Measurements from ENCODE around the gene BCL6B. TPM values are rescaled to one million over a fixed set of nuclear protein-coding genes. Genes with fewer than 3 reads are reported as not detected.
A peak's percentile ranks its signal among the peaks of the same experiment; 100 is the strongest.

The BCL6B gene
- total and polyA plus RNA-seq, 10 of the 15 experiments (the other 5 are each of a cell fraction or from before 2014, with no cell fraction given), result 0.06 to 0.85 (median 0.11) TPM; not detected in 1

- H2AFZ ChIP-seq (ENCODE audit: control insufficient read depth, low read depth, low read length), result no peak overlapping the region
- no peak overlapping the region for H3K9ac ChIP-seq (ENCODE audit: control insufficient read depth, insufficient read depth, low read length)
- DNase-seq (ENCODE audit: low read depth, low spot score) (no peak), FAIRE-seq (no peak), ATAC-seq (peak; percentile 49; the same call in 2 of the 3 replicates)
- H4K20me1 ChIP-seq (ENCODE audit: control insufficient read depth, insufficient read depth), result no peaks in the 10 kb centered on the region
- H3K27me3 ChIP-seq (replicated peaks in 1 of 2; ENCODE audit: control insufficient read depth in 2 of 2, insufficient read depth in 2 of 2, low read length in 1 of 2), result no peaks in the 10 kb centered on the region
- intact Hi-C loops (cut with micrococcal nuclease; ENCODE audit: unreplicated experiment) (no loop called here), in situ Hi-C loops (cut with MboI) (loop anchor here (10.0 kb wide), 1 partner anchor 157 kb away; no protein-coding TSS in a partner anchor)
- CTCF ChIA-PET, result interaction anchor here (0.9 to 15.9 kb wide), 7 partner anchors 9 to 158 kb away, joined by 3 to 237 read pairs (median 4); no protein-coding TSS in a partner anchor
- peaks cover 10 to 11% of the 10 kb centered on the region in 2 experiments for H3K36me3 ChIP-seq (ENCODE audit: control insufficient read depth in 2 of 2, insufficient read depth in 2 of 2, low read length in 1 of 2)
- RAD21 ChIA-PET (ENCODE audit: unreplicated experiment), result interaction anchor here (1.8 to 3.8 kb wide), 2 partner anchors 91 to 158 kb away, joined by 6 to 40 read pairs; no protein-coding TSS in a partner anchor
- H3K4me1 ChIP-seq (ENCODE audit: control insufficient read depth, insufficient read depth, low read length), result no peaks in the 10 kb centered on the region
- POLR2A ChIA-PET, result no interaction called here
- TF ChIP-seq POU2F2 (IDR thresholded peaks at IDR 0.05; ENCODE audit: borderline replicate concordance, low read depth, low read length) (no peak), BRCA1 (IDR thresholded peaks at IDR 0.05; ENCODE audit: low read depth, low read length) (no peak), MYC (IDR thresholded peaks at IDR 0.05; ENCODE audit: insufficient read depth, insufficient read length, insufficient replicate concordance, low read length, severe bottlenecking) (no peak), SMC3 (IDR thresholded peaks at IDR 0.05; ENCODE audit: borderline replicate concordance, low read length) (peak; percentile 51; the same call in 1 of the 2 replicates), CTCF (IDR thresholded peaks at IDR 0.05 in 2 of 3, conservative IDR thresholded peaks at IDR 0.05 in 1 of 3; ENCODE audit: control insufficient read depth in 2 of 3, extremely low read depth in 1 of 3, insufficient read depth in 1 of 3, low read depth in 3 of 3, low read length in 3 of 3) (peak; percentile 54 to 76 (median 56)), RAD21 (IDR thresholded peaks at IDR 0.05; ENCODE audit: insufficient read depth, low read depth, low read length) (peak; percentile 27; the same call in 1 of the 2 replicates)
- no peak overlapping the region for H3K4me3 ChIP-seq
- SMC1A ChIA-PET (ENCODE audit: uncharacterized antibody, unreplicated experiment), result interaction anchor here (1.6 to 5.2 kb wide), 2 partner anchors 34 to 91 kb away, joined by 3 to 41 read pairs; partner anchors contain the start of gene SLC16A13
- no peak overlapping the region for H3K4me2 ChIP-seq (ENCODE audit: control insufficient read depth, insufficient read depth)
- H3K79me2 ChIP-seq (ENCODE audit: control insufficient read depth, insufficient read depth, low read length), result no peaks in the 10 kb centered on the region
- WGBS (ENCODE audit: insufficient coverage, insufficient replicate concordance, low lambda C conversion rate, missing lambda C conversion rate), result 98% methylated on average over 10 of the region's 10 CpGs
- H3K27ac ChIP-seq (ENCODE audit: control insufficient read depth, insufficient read depth), result no peak overlapping the region
- no peaks in the 10 kb centered on the region for H3K9me3 ChIP-seq (replicated peaks; ENCODE audit: control insufficient read depth, insufficient read depth, low read length)
- BruUV-seq (replicated peaks), result no TSS peak
These were observed 21.4 kb upstream of the BCL6B start for GRCh38 chr17:7001318-7001961.

All from GM12878 (cell line).